Activated naive CD8-positive, alpha-beta T cell treated with anti-CD3 and anti-CD28 coated beads, Interleukin-2, amount 10 ng/mL, durations not matched to agents 7 days and 5 days (primary cell): ENCODE measurements around the gene ANO9. TPM values are rescaled to one million over a fixed set of nuclear protein-coding genes. Genes with fewer than 3 reads are reported as not detected.

Source experiments
- ATAC-seq: fragments of 150-1000 bp; cut with Tn5 transposase; one replicate; pipeline ENCODE4 v1.10.0; 2021; ENCODE audit warnings: low read depth, moderate library complexity
- POLR2A ChIA-PET: fragments of 350-600 bp; sonication (Branson Sonifier 250); formaldehyde crosslinking; loops from one replicate; lab custom pipeline; 2021; ENCODE audit warnings: antibody characterized with exemption; lab: Charles Lee
- DNase-seq: peaks from one replicate; pipeline ENCODE4 v3.0.0; 2021
- H3K27ac Mint-ChIP-seq: one replicate; pipeline ENCODE4 v1.8.0; 2022; ENCODE audit warnings: mild to moderate bottlenecking, mixed read lengths
- H3K27me3 Mint-ChIP-seq: one replicate; pipeline ENCODE4 v1.8.0; 2022; ENCODE audit warnings: mild to moderate bottlenecking, moderate library complexity, mixed read lengths
- H3K36me3 Mint-ChIP-seq: one replicate; pipeline ENCODE4 v1.8.0; 2021; ENCODE audit warnings: mild to moderate bottlenecking, mixed read lengths
- H3K4me1 Mint-ChIP-seq: one replicate; pipeline ENCODE4 v1.8.0; 2021; ENCODE audit warnings: mixed read lengths
- H3K4me3 Mint-ChIP-seq: one replicate; pipeline ENCODE4 v1.8.0; 2022; ENCODE audit warnings: mild to moderate bottlenecking, moderate library complexity, mixed read lengths
- H3K9me3 Mint-ChIP-seq: one replicate; pipeline ENCODE4 v1.8.0; 2021; ENCODE audit warnings: mixed read lengths
- total RNA-seq, 2 experiments: library from RNA; stranded (reverse); gene quantifications; one replicate each; pipeline ENCODE4 v1.2.3, GENCODE V29; 2021

ANO9 gene
- 100 to 1,000 TPM; 115 to 122 TPM for total RNA-seq

GRCh38 chr11:441418-442274 is at the start of gene ANO9:
Gene ANO9 (minus strand): TSS chr11:442011. CDS start chr11:441926, 85 bp downstream.
- POLR2A ChIA-PET: interaction anchor here (0.7 to 6.7 kb wide), 5 partner anchors 9 to 284 kb away, joined by 3 to 64 read pairs (median 4); partner anchors contain the start of genes PTDSS2 and SIGIRR
- peak within 1 kb of the TSS; percentile 87 for H3K4me3 Mint-ChIP-seq
- peaks cover 4% of the 10 kb centered on the region for H3K36me3 Mint-ChIP-seq
- H3K9me3 Mint-ChIP-seq: no peaks in the 10 kb centered on the region
- ATAC-seq: peak; percentile 93
- H3K4me1 Mint-ChIP-seq: peaks cover 16% of the 10 kb centered on the region
- H3K27ac Mint-ChIP-seq: peak within 1 kb of the TSS; percentile 56
- peaks cover 4% of the 10 kb centered on the region for H3K27me3 Mint-ChIP-seq
- peak; percentile 76 for DNase-seq

GRCh38 chr11:491358-491757 is 49.5 kb upstream of the ANO9 start:
- H3K27me3 Mint-ChIP-seq: no peaks in the 10 kb centered on the region
- H3K4me3 Mint-ChIP-seq: no peak overlapping the region
- H3K9me3 Mint-ChIP-seq: no peaks in the 10 kb centered on the region
- peaks cover 3% of the 10 kb centered on the region for H3K4me1 Mint-ChIP-seq
- DNase-seq (no peak), ATAC-seq (no peak)
- POLR2A ChIA-PET: no interaction called here
- no peak overlapping the region for H3K27ac Mint-ChIP-seq
- peaks cover 2% of the 10 kb centered on the region for H3K36me3 Mint-ChIP-seq

GRCh38 chr11:490930-491260 is 49.1 kb upstream of the ANO9 start:
- Mint-ChIP-seq H3K27me3 (no peaks in the 10 kb centered on the region), H3K4me1 (peaks cover 1% of the 10 kb centered on the region), H3K4me3 (no peak overlapping the region), H3K9me3 (no peaks in the 10 kb centered on the region), H3K27ac (no peak overlapping the region), H3K36me3 (peaks cover 1% of the 10 kb centered on the region)
- no peak for DNase-seq
- ATAC-seq: no peak
- POLR2A ChIA-PET: no interaction called here

- ATAC-seq: no peak
- Mint-ChIP-seq H3K36me3 (no peaks in the 10 kb centered on the region), H3K4me1 (no peaks in the 10 kb centered on the region), H3K9me3 (no peaks in the 10 kb centered on the region), H3K27me3 (no peaks in the 10 kb centered on the region), H3K4me3 (no peak overlapping the region), H3K27ac (no peak overlapping the region)
- no peak for DNase-seq
- POLR2A ChIA-PET: no interaction called here
These were observed 48.5 kb upstream of the ANO9 start for GRCh38 chr11:490186-490929.

- POLR2A ChIA-PET: no interaction called here
- H3K36me3 Mint-ChIP-seq: no peaks in the 10 kb centered on the region
- no peaks in the 10 kb centered on the region for H3K27me3 Mint-ChIP-seq
- no peak overlapping the region for H3K27ac Mint-ChIP-seq
- no peak for ATAC-seq
- no peak for DNase-seq
- no peaks in the 10 kb centered on the region for H3K4me1 Mint-ChIP-seq
- H3K9me3 Mint-ChIP-seq: no peaks in the 10 kb centered on the region
- no peak overlapping the region for H3K4me3 Mint-ChIP-seq
These were observed 47.9 kb upstream of the ANO9 start for GRCh38 chr11:489610-490185.

- POLR2A ChIA-PET: no interaction called here
- ATAC-seq: no peak
- H3K4me1 Mint-ChIP-seq: no peaks in the 10 kb centered on the region
- DNase-seq: no peak
- no peaks in the 10 kb centered on the region for H3K36me3 Mint-ChIP-seq
- H3K27ac Mint-ChIP-seq: no peak overlapping the region
- no peaks in the 10 kb centered on the region for H3K9me3 Mint-ChIP-seq
- no peaks in the 10 kb centered on the region for H3K27me3 Mint-ChIP-seq
- no peak overlapping the region for H3K4me3 Mint-ChIP-seq
These were observed 47.2 kb upstream of the ANO9 start for GRCh38 chr11:488992-489391.

- no peak overlapping the region for H3K4me3 Mint-ChIP-seq
- no peak overlapping the region for H3K27ac Mint-ChIP-seq
- no peaks in the 10 kb centered on the region for H3K27me3 Mint-ChIP-seq
- DNase-seq (no peak), ATAC-seq (no peak)
- no peaks in the 10 kb centered on the region for H3K4me1 Mint-ChIP-seq
- no peaks in the 10 kb centered on the region for H3K9me3 Mint-ChIP-seq
- POLR2A ChIA-PET: no interaction called here
- H3K36me3 Mint-ChIP-seq: no peaks in the 10 kb centered on the region
These were observed 46.8 kb upstream of the ANO9 start for GRCh38 chr11:488579-488978.

GRCh38 chr11:488062-488461 is 46.3 kb upstream of the ANO9 start:
- ATAC-seq: no peak

GRCh38 chr11:487571-488021 is 45.8 kb upstream of the ANO9 start:
- POLR2A ChIA-PET: no interaction called here
- no peak for ATAC-seq
- H3K27me3 Mint-ChIP-seq: no peaks in the 10 kb centered on the region

More at GRCh38 chr11:488062-488461, 46.3 kb upstream of the ANO9 start:
- H3K4me3 Mint-ChIP-seq: no peak overlapping the region
- H3K4me1 Mint-ChIP-seq: no peaks in the 10 kb centered on the region
- H3K36me3 Mint-ChIP-seq: peaks cover 2% of the 10 kb centered on the region
- no peak for DNase-seq
- H3K9me3 Mint-ChIP-seq: no peaks in the 10 kb centered on the region
- POLR2A ChIA-PET: no interaction called here
- no peak overlapping the region for H3K27ac Mint-ChIP-seq
- no peaks in the 10 kb centered on the region for H3K27me3 Mint-ChIP-seq

GRCh38 chr11:486189-486588 is 44.4 kb upstream of the ANO9 start:
- Mint-ChIP-seq H3K4me3 (no peak overlapping the region), H3K36me3 (peaks cover 2% of the 10 kb centered on the region), H3K27me3 (no peaks in the 10 kb centered on the region), H3K4me1 (no peaks in the 10 kb centered on the region), H3K27ac (no peak overlapping the region), H3K9me3 (no peaks in the 10 kb centered on the region)
- ATAC-seq (no peak), DNase-seq (no peak)
- POLR2A ChIA-PET: no interaction called here

More at GRCh38 chr11:487571-488021, 45.8 kb upstream of the ANO9 start:
- DNase-seq: no peak
- Mint-ChIP-seq H3K9me3 (no peaks in the 10 kb centered on the region), H3K4me3 (no peak overlapping the region), H3K36me3 (peaks cover 2% of the 10 kb centered on the region), H3K4me1 (no peaks in the 10 kb centered on the region), H3K27ac (no peak overlapping the region)

- H3K27me3 Mint-ChIP-seq: no peaks in the 10 kb centered on the region
- H3K27ac Mint-ChIP-seq: no peak overlapping the region
- H3K4me1 Mint-ChIP-seq: no peaks in the 10 kb centered on the region
- DNase-seq (no peak), ATAC-seq (no peak)
- no peak overlapping the region for H3K4me3 Mint-ChIP-seq
- H3K36me3 Mint-ChIP-seq: peaks cover 2% of the 10 kb centered on the region
- POLR2A ChIA-PET: no interaction called here
- H3K9me3 Mint-ChIP-seq: no peaks in the 10 kb centered on the region
These were observed 42.8 kb upstream of the ANO9 start for GRCh38 chr11:484616-485015.

- ATAC-seq: no peak
These were observed 37.5 kb upstream of the ANO9 start for GRCh38 chr11:479311-479710.

GRCh38 chr11:477052-477715 is 35.4 kb upstream of the ANO9 start:
- H3K36me3 Mint-ChIP-seq: no peaks in the 10 kb centered on the region
- POLR2A ChIA-PET: no interaction called here
- DNase-seq: no peak
- H3K27ac Mint-ChIP-seq: no peak overlapping the region
- H3K4me3 Mint-ChIP-seq: no peak overlapping the region
- no peaks in the 10 kb centered on the region for H3K9me3 Mint-ChIP-seq
- H3K27me3 Mint-ChIP-seq: no peaks in the 10 kb centered on the region
- no peak for ATAC-seq
- no peaks in the 10 kb centered on the region for H3K4me1 Mint-ChIP-seq

More at GRCh38 chr11:479311-479710, 37.5 kb upstream of the ANO9 start:
- DNase-seq: no peak
- Mint-ChIP-seq H3K27me3 (no peaks in the 10 kb centered on the region), H3K4me1 (no peaks in the 10 kb centered on the region), H3K27ac (no peak overlapping the region), H3K4me3 (no peak overlapping the region), H3K9me3 (no peaks in the 10 kb centered on the region), H3K36me3 (peaks cover 2% of the 10 kb centered on the region)
- POLR2A ChIA-PET: no interaction called here
